Esophagus squamous epithelium (tissue), 4 donors: Measurements from ENCODE around the gene SRGN.

Experiments
- POLR2A ChIP-seq, 4 donors: fragments of 450-650 bp; IDR thresholded peaks; one replicate each; pipeline ENCODE4 v1.6.1; 2017; ENCODE audit warnings: antibody characterized with exemption in 4 of 4, mild to moderate bottlenecking in 4 of 4, moderate library complexity in 3 of 4
- TF ChIP-seq, protein P1 (sequence below), 6 experiments: fragments of 450-650 bp in 4 of 6; fragments of 200-600 bp in 2 of 6; sonication (generic) in 2 of 6; IDR thresholded peaks; one replicate each; pipeline ENCODE4 v1.5.1; 2016 to 2019; ENCODE audit warnings: antibody characterized with exemption in 6 of 6, mild to moderate bottlenecking in 4 of 6, moderate library complexity in 4 of 6

DNA sequence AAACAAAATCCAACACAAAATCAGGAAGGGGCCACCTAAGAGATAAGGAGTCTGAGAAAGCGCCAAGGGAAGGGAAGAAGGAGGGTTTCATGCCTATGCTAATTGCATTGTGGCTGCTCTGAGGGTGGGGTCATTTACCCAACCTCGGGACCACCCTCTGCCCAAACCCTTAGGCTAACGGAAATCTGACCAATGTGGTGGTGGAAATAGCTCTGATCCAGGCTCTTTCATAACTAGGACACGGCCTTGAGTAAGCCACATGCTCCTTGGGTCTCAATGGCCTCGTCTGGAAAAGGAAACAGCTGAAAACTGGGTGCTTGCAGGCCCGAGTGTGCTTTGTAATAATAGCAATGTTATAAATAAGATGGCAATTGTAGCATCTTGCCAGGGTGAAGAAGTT is 14.9 kb upstream of the SRGN start:
- no peak for TF ChIP-seq POLR2A (IDR thresholded peaks at IDR 0.05)
- TF ChIP-seq, protein P1, sequence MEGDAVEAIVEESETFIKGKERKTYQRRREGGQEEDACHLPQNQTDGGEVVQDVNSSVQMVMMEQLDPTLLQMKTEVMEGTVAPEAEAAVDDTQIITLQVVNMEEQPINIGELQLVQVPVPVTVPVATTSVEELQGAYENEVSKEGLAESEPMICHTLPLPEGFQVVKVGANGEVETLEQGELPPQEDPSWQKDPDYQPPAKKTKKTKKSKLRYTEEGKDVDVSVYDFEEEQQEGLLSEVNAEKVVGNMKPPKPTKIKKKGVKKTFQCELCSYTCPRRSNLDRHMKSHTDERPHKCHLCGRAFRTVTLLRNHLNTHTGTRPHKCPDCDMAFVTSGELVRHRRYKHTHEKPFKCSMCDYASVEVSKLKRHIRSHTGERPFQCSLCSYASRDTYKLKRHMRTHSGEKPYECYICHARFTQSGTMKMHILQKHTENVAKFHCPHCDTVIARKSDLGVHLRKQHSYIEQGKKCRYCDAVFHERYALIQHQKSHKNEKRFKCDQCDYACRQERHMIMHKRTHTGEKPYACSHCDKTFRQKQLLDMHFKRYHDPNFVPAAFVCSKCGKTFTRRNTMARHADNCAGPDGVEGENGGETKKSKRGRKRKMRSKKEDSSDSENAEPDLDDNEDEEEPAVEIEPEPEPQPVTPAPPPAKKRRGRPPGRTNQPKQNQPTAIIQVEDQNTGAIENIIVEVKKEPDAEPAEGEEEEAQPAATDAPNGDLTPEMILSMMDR (IDR thresholded peaks at IDR 0.05): no peak
